IMR-90 (cell line): ENCODE results near the gene PIGC. TPM values are rescaled to one million over a fixed set of nuclear protein-coding genes. Genes with fewer than 3 reads are reported as not detected.

ENCODE experiments used
- ATAC-seq: fragments of 200-7000 bp; cut with Tn5 transposase; 2 replicates; pipeline ENCODE4 v1.9.1; 2020; ENCODE audit warnings: low read depth, mild to moderate bottlenecking, moderate library complexity
- BruUV-seq: library from RNA; stranded (reverse); fragments of 400-500 nt; replicated peaks from 2 replicates; lab custom pipeline; 2021; lab: Mats Ljungman, UMichigan
- CTCF ChIA-PET: fragments of 300-600 bp; formaldehyde crosslinking; extraction: SDS; loops from one replicate; lab custom pipeline; 2021; ENCODE audit warnings: antibody characterized with exemption; lab: Yijun Ruan, JAX
- POLR2A ChIA-PET: fragments of 300-600 bp; sonication (Branson Sonifier 250); formaldehyde crosslinking; loops from one replicate; lab custom pipeline; 2022; ENCODE audit warnings: antibody characterized with exemption; ENCODE audit not compliant: unreplicated experiment; lab: Charles Lee
- DNase-seq: peaks from one replicate; pipeline ENCODE4 v3.0.0; 2013
- H2AFZ ChIP-seq: replicated peaks from 2 replicates; pipeline ENCODE3; 2013; ENCODE audit warnings: low read length, mild to moderate bottlenecking; ENCODE audit not compliant: poor library complexity
- H2AK5ac ChIP-seq: 2 replicates; pipeline ENCODE4 v1.6.1; 2013; ENCODE audit warnings: low read depth, low read length, inconsistent platforms
- H2AK9ac ChIP-seq: replicated peaks from 2 replicates; pipeline ENCODE3; 2013; ENCODE audit warnings: mild to moderate bottlenecking, low read depth, low read length, moderate library complexity; ENCODE audit not compliant: poor library complexity
- H2BK120ac ChIP-seq: 2 replicates; pipeline ENCODE4 v1.6.1; 2013; ENCODE audit warnings: low read depth, low read length, inconsistent platforms
- H2BK15ac ChIP-seq: 3 replicates; pipeline ENCODE4 v1.6.1; 2013; ENCODE audit warnings: low read depth, low read length, inconsistent platforms
- H2BK20ac ChIP-seq: 2 replicates; pipeline ENCODE4 v1.6.1; 2013; ENCODE audit warnings: low read depth, mild to moderate bottlenecking, inconsistent platforms, low read length, moderate library complexity
- H2BK5ac ChIP-seq: 2 replicates; pipeline ENCODE4 v1.6.1; 2013; ENCODE audit warnings: mild to moderate bottlenecking, low read depth, low read length, inconsistent platforms; ENCODE audit not compliant: poor library complexity, severe bottlenecking
- H3K14ac ChIP-seq: replicated peaks from 2 replicates; pipeline ENCODE4 v1.6.1; 2013; ENCODE audit warnings: low read depth, low read length, inconsistent platforms
- H3K18ac ChIP-seq: 2 replicates; pipeline ENCODE4 v1.6.1; 2013; ENCODE audit warnings: low read depth, low read length, control low read depth
- H3K23ac ChIP-seq: 2 replicates; pipeline ENCODE4 v1.6.1; 2013; ENCODE audit warnings: low read depth, low read length, inconsistent platforms
- H3K27ac ChIP-seq: 2 replicates; pipeline ENCODE4 v1.5.1; 2013; ENCODE audit warnings: mild to moderate bottlenecking, control low read depth, low read length; ENCODE audit not compliant: insufficient read depth
- H3K27me3 ChIP-seq: 2 replicates; pipeline ENCODE4 v1.6.1; 2013; ENCODE audit warnings: low read length; ENCODE audit not compliant: control insufficient read depth, insufficient read depth
- H3K36me3 ChIP-seq: 2 replicates; pipeline ENCODE4 v1.6.1; 2013; ENCODE audit warnings: low read length, mixed read lengths; ENCODE audit not compliant: control insufficient read depth, insufficient read depth
- H3K4ac ChIP-seq: 2 replicates; pipeline ENCODE4 v1.6.1; 2013; ENCODE audit warnings: low read depth, low read length, inconsistent platforms
- H3K4me1 ChIP-seq: 2 replicates; pipeline ENCODE4 v1.6.1; 2013; ENCODE audit warnings: low read length, mixed read lengths; ENCODE audit not compliant: control insufficient read depth, insufficient read depth
- H3K4me2 ChIP-seq: 2 replicates; pipeline ENCODE4 v1.6.1; 2013; ENCODE audit warnings: low read depth, mild to moderate bottlenecking, control low read depth, low read length, moderate library complexity
- H3K4me3 ChIP-seq: 2 replicates; pipeline ENCODE4 v1.5.1; 2013; ENCODE audit warnings: low read depth, mild to moderate bottlenecking, control low read depth, low read length, moderate library complexity; ENCODE audit not compliant: insufficient read depth
- H3K56ac ChIP-seq: 2 replicates; pipeline ENCODE4 v1.6.1; 2013; ENCODE audit warnings: low read length, inconsistent platforms; ENCODE audit not compliant: insufficient read depth; ENCODE audit errors: extremely low read depth
- H3K79me1 ChIP-seq, 2 experiments: 2 replicates each; pipeline ENCODE4 v1.6.1; 2013; ENCODE audit warnings: low read length in 2 of 2, inconsistent platforms in 1 of 2, low read depth in 1 of 2
- H3K9ac ChIP-seq: 2 replicates; pipeline ENCODE4 v1.6.1; 2013; ENCODE audit warnings: low read depth, low read length, control low read depth
- H3K9me1 ChIP-seq: 2 replicates; pipeline ENCODE4 v1.6.1; 2013; ENCODE audit warnings: low read length, inconsistent platforms; ENCODE audit not compliant: insufficient read depth
- H3K9me3 ChIP-seq: 2 replicates; pipeline ENCODE4 v1.6.1; 2013; ENCODE audit warnings: low read length; ENCODE audit not compliant: control insufficient read depth, insufficient read depth
- H4K20me1 ChIP-seq: 2 replicates; pipeline ENCODE4 v1.6.1; 2013; ENCODE audit warnings: low read length, inconsistent platforms; ENCODE audit not compliant: insufficient read depth
- H4K5ac ChIP-seq: 2 replicates; pipeline ENCODE4 v1.6.1; 2013; ENCODE audit warnings: mild to moderate bottlenecking, low read depth, low read length, control low read depth
- H4K8ac ChIP-seq, 2 experiments: 2 replicates each; pipeline ENCODE4 v1.6.1; 2013; ENCODE audit warnings: low read depth in 2 of 2, low read length in 2 of 2, control low read depth in 1 of 2, inconsistent platforms in 1 of 2
- H4K91ac ChIP-seq: 2 replicates; pipeline ENCODE4 v1.6.1; 2013; ENCODE audit warnings: low read depth, low read length, inconsistent platforms; ENCODE audit not compliant: insufficient read depth
- BHLHE40 ChIP-seq: fragments of 150-350 bp; IDR thresholded peaks from 2 replicates; pipeline ENCODE4 v1.6.1; 2016; ENCODE audit warnings: mild to moderate bottlenecking, low read depth, low read length
- CEBPB ChIP-seq: IDR thresholded peaks from 2 replicates; pipeline ENCODE4 v1.6.1; 2012; ENCODE audit warnings: low read depth, low read length, improper control_type of control experiment
- CHD1 ChIP-seq: IDR thresholded peaks from 2 replicates; pipeline ENCODE4 v1.6.1; 2012; ENCODE audit warnings: low read depth, low read length, improper control_type of control experiment
- FOS ChIP-seq: fragments of 150-350 bp; IDR thresholded peaks from 2 replicates; pipeline ENCODE4 v1.6.1; 2016; ENCODE audit warnings: low read depth, low read length
- MAFK ChIP-seq: IDR thresholded peaks from 2 replicates; pipeline ENCODE4 v1.6.1; 2012; ENCODE audit warnings: low read depth, low read length, improper control_type of control experiment
- MAZ ChIP-seq: IDR thresholded peaks from 2 replicates; pipeline ENCODE4 v1.6.1; 2012; ENCODE audit warnings: low read depth, mild to moderate bottlenecking, low read length, improper control_type of control experiment, moderate library complexity, borderline replicate concordance
- MXI1 ChIP-seq: IDR thresholded peaks from 2 replicates; pipeline ENCODE4 v1.6.1; 2012; ENCODE audit warnings: low read depth, mild to moderate bottlenecking, low read length, moderate library complexity, borderline replicate concordance
- NFE2L2 ChIP-seq: fragments of 150-350 bp; IDR thresholded peaks from 2 replicates; pipeline ENCODE4 v1.6.1; 2016; ENCODE audit warnings: low read depth, mild to moderate bottlenecking, low read length
- POLR2A ChIP-seq: IDR thresholded peaks from 2 replicates; pipeline ENCODE4 v1.6.1; 2012; ENCODE audit warnings: mild to moderate bottlenecking, low read depth, low read length
- RAD21 ChIP-seq: IDR thresholded peaks from 2 replicates; pipeline ENCODE4 v1.6.1; 2012; ENCODE audit warnings: low read length, improper control_type of control experiment
- RCOR1 ChIP-seq: IDR thresholded peaks from 2 replicates; pipeline ENCODE4 v1.6.1; 2012; ENCODE audit warnings: mild to moderate bottlenecking, low read length, improper control_type of control experiment; ENCODE audit not compliant: insufficient replicate concordance
- RFX5 ChIP-seq: IDR thresholded peaks from 2 replicates; pipeline ENCODE4 v1.8.0; 2012; ENCODE audit warnings: low read depth, mild to moderate bottlenecking, low read length, moderate library complexity
- SMC3 ChIP-seq: fragments of 150-350 bp; IDR thresholded peaks from 2 replicates; pipeline ENCODE4 v1.6.1; 2016; ENCODE audit warnings: low read depth, mild to moderate bottlenecking, antibody characterized with exemption, low read length, moderate library complexity
- USF2 ChIP-seq: fragments of 150-350 bp; IDR thresholded peaks from 2 replicates; pipeline ENCODE4 v1.6.1; 2017; ENCODE audit warnings: mild to moderate bottlenecking, antibody characterized with exemption, low read length, low read depth
- WGBS, 2 experiments: methylation state at CpG; one replicate each; pipeline versions ENCODE4 v1.1.5 to v1.1.7; 2013; ENCODE audit warnings: missing lambda C conversion rate in 2 of 2; ENCODE audit not compliant: insufficient read length in 1 of 2; ENCODE audit errors: extremely low coverage in 2 of 2; 5-methylcytosine and 5-hydroxymethylcytosine counted together
- dilution Hi-C: fragments of 300-500 bp; cut with HindIII; formaldehyde crosslinking; loops from one replicate; pipeline ENCODE4 v1.14.3; 2018; ENCODE audit warnings: low sequenced_read_pairs; ENCODE audit not compliant: unreplicated experiment
- in situ Hi-C: fragments of 300-500 bp; cut with MboI; formaldehyde crosslinking; loops from 3 replicates; pipeline ENCODE4 v1.14.3; 2019; ENCODE audit warnings: low sequenced_read_pairs, inconsistent platforms, mixed read lengths
- intact Hi-C: fragments of 100-400 bp; cut with micrococcal nuclease; formaldehyde crosslinking; loops from 2 replicates; pipeline ENCODE4 v1.10.0; 2022
- polyA plus RNA-seq, 3 experiments: library from polyadenylated mRNA; depleted of rRNA; stranded (reverse); fragments of >200 nt; gene quantifications; 2 replicates each; pipeline ENCODE4 v1.2.3, GENCODE V29; 2012; ENCODE audit warnings: low replicate concordance in 1 of 3
- total RNA-seq: library from RNA; depleted of rRNA; stranded (reverse); fragments of >200 nt; gene quantifications from 2 replicates; pipeline ENCODE4 v1.2.3, GENCODE V29; 2012
- TF ChIP-seq, protein P1 (sequence below): conservative IDR thresholded peaks from 2 replicates; pipeline ENCODE4 v1.5.1; 2012; ENCODE audit warnings: mild to moderate bottlenecking, low read depth, low read length, improper control_type of control experiment

PIGC gene
- total and polyA plus RNA-seq, 2 of the 4 experiments (the other 2 are of a cell fraction), result 14.9 to 15.8 TPM

DNA sequence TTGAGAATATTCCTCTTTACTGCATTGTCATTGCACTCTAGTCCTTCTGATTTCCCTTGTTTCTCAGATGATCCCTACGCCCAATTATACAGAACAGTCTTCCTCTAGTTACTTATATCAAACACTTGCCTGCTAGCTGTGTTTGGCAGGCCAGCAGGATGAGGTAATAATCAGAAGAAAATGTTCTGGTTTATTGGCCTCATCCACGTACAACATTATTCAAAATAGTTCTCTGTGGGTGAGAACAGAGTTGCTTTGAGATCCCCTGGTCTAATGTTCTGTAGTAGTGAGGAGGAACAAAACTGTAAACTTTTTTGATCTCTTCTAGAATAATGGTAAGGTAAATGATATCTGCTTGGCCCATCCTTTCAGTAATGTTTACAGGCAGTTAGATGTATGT, 45.7 kb downstream of the PIGC start (continued):
- TF ChIP-seq RFX5, result no peak
- TF ChIP-seq POLR2A, result no peak
- TF ChIP-seq NFE2L2, result no peak
- no peak for TF ChIP-seq USF2

DNA sequence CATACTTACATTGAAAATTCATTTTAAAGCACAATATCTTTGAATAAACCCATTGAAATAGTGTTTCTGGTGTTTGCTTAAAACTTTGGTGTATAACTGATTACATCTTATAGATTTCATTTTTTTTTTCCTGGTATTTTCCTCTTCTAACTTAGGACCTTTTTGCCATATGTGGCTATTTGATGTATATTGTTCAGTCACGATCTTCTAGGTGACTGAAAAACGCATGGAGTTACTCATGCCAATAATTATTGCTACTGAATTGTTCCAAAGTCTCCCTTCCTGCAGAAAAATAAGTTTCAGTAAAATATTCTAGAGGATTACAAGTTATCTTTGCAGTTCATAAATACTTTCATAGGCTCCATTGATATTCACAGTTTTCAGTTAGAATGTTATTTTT, 46.2 kb downstream of the PIGC start:
- Histone ChIP-seq H3K79me1 (no peaks in the 10 kb centered on the region), H2BK5ac (no peak overlapping the region), H2AK5ac (no peak overlapping the region), H3K4me2 (no peak overlapping the region), H3K4me3 (no peak overlapping the region), H2BK120ac (no peak overlapping the region), H4K8ac (no peak overlapping the region), H2BK15ac (no peak overlapping the region), H3K18ac (no peak overlapping the region), H3K9me1 (no peaks in the 10 kb centered on the region), H3K4ac (no peak overlapping the region), H3K4me1 (peaks cover 4% of the 10 kb centered on the region), H3K36me3 (no peaks in the 10 kb centered on the region), H3K27me3 (no peaks in the 10 kb centered on the region), H4K91ac (no peak overlapping the region), H3K23ac (no peak overlapping the region), H3K9ac (no peak overlapping the region), H3K9me3 (no peaks in the 10 kb centered on the region), H4K5ac (no peak overlapping the region), H2AK9ac (no peak overlapping the region), H3K27ac (no peak overlapping the region), H2AFZ (no peak overlapping the region), H2BK20ac (no peak overlapping the region), H3K56ac (no peak overlapping the region), H4K20me1 (no peaks in the 10 kb centered on the region), H3K14ac (no peak overlapping the region)
- in situ Hi-C loops (loop anchor here (10.0 kb wide), 1 partner anchor 253 kb away; no protein-coding TSS in a partner anchor), intact Hi-C loops (loop anchor here (2.0 to 5.0 kb wide), 4 partner anchors 75 to 140 kb away; no protein-coding TSS in a partner anchor), dilution Hi-C loops (no loop called here)
- no CpG with 5 or more reads among the region's 2 CpGs for WGBS, 2 experiments
- no TSS peak for BruUV-seq
- ATAC-seq, result no peak
- DNase-seq, result no peak
- ChIA-PET POLR2A (no interaction called here), CTCF (interaction anchor here (1.6 kb wide), 1 partner anchor 395 kb away, joined by 4 read pairs; no protein-coding TSS in a partner anchor)
- TF ChIP-seq MAFK, result no peak
- TF ChIP-seq, protein P1, sequence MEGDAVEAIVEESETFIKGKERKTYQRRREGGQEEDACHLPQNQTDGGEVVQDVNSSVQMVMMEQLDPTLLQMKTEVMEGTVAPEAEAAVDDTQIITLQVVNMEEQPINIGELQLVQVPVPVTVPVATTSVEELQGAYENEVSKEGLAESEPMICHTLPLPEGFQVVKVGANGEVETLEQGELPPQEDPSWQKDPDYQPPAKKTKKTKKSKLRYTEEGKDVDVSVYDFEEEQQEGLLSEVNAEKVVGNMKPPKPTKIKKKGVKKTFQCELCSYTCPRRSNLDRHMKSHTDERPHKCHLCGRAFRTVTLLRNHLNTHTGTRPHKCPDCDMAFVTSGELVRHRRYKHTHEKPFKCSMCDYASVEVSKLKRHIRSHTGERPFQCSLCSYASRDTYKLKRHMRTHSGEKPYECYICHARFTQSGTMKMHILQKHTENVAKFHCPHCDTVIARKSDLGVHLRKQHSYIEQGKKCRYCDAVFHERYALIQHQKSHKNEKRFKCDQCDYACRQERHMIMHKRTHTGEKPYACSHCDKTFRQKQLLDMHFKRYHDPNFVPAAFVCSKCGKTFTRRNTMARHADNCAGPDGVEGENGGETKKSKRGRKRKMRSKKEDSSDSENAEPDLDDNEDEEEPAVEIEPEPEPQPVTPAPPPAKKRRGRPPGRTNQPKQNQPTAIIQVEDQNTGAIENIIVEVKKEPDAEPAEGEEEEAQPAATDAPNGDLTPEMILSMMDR, result no peak
- no peak for TF ChIP-seq POLR2A
- TF ChIP-seq FOS, result no peak
- no peak for TF ChIP-seq NFE2L2
- TF ChIP-seq RAD21, result no peak
- TF ChIP-seq CHD1, result no peak
- TF ChIP-seq RFX5, result no peak
- TF ChIP-seq CEBPB, result no peak
- TF ChIP-seq RCOR1, result no peak
- no peak for TF ChIP-seq SMC3
- TF ChIP-seq BHLHE40, result no peak
- no peak for TF ChIP-seq MAZ
- no peak for TF ChIP-seq MXI1
